ENCODE data around the gene TNS1.

Gene TNS1

GRCh38 chr2:217799563-217800432 lies 203.0 kb downstream of the TNS1 start:
- Histone ChIP-seq H3K4me1 (ENCODE audit: low read length) (no peaks in the 10 kb centered on the region), H3K36me3 (replicated peaks; ENCODE audit: insufficient read depth, low read length) (no peaks in the 10 kb centered on the region), H3K9ac (ENCODE audit: low read length) (no peak overlapping the region), H3K4me3 (ENCODE audit: low read length) (no peak overlapping the region), H3K9me3 (replicated peaks; ENCODE audit: insufficient read depth, low read length) (no peaks in the 10 kb centered on the region), H3K27me3 (replicated peaks; ENCODE audit: insufficient read depth, low read length) (no peaks in the 10 kb centered on the region), H3K9me2 (replicated peaks; ENCODE audit: insufficient read depth, low read length) (no peaks in the 10 kb centered on the region), H3K4me2 (ENCODE audit: low read depth, low read length) (no peak overlapping the region), H2AFZ (ENCODE audit: low read length) (no peak overlapping the region), H3K79me2 (ENCODE audit: low read length) (no peaks in the 10 kb centered on the region), H4K20me1 (ENCODE audit: insufficient read depth, low read length) (no peaks in the 10 kb centered on the region), H3K27ac (ENCODE audit: low read length) (no peak overlapping the region), H3F3A (ENCODE audit: insufficient read depth, low read length) (no peaks in the 10 kb centered on the region)
- no peak for DNase-seq
- TF ChIP-seq CTCF (IDR thresholded peaks at IDR 0.05; ENCODE audit: low read length) (no peak), EZH2phosphoT487 (IDR thresholded peaks at IDR 0.05; ENCODE audit: low read length) (no peak), EZH2 (optimal IDR thresholded peaks at IDR 0.05; ENCODE audit: low read depth, low read length) (no peak)

DNA sequence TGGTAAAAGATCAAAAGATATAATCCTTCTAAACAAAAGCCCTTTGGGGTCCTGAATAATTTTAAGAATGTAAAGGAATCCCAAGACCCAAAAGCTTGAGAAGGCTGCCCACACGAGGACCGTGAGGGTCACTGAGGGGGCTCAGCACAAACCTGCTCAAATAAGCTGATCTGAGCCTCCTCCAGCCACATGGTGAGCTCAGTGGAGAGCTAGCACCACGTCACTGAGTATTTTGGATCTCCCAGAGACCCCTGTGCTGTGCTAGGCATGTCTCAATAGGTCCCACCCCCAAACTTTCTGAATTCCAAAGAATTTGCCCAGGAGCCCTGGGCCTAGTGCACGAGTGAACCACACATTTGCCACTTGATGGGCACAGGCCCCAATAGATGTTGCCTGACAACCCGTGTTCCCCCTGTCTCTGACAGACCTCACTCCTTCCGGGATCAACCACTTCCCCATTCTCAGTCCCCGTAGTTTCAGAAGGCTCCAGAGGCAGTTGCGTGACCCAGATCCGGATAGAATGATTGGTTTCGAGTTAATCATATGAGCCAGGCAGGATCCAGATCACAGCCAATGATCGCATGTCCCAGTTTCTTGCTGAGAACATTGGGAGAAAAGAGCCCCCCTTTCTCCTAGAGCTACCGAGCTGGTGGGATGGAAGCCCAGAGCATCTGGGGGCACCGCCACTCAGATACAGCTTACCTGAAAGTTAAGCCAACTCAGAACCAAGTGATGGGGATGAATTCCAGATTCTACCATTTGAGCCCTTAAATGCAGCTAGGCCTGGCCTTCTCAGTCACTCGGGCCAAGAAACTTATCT lies 203.8 kb downstream of the TNS1 start:
- Histone ChIP-seq H3K4me2 (ENCODE audit: low read depth, low read length) (no peak overlapping the region), H2AFZ (ENCODE audit: low read length) (no peak overlapping the region)
- no peak for DNase-seq

DNA sequence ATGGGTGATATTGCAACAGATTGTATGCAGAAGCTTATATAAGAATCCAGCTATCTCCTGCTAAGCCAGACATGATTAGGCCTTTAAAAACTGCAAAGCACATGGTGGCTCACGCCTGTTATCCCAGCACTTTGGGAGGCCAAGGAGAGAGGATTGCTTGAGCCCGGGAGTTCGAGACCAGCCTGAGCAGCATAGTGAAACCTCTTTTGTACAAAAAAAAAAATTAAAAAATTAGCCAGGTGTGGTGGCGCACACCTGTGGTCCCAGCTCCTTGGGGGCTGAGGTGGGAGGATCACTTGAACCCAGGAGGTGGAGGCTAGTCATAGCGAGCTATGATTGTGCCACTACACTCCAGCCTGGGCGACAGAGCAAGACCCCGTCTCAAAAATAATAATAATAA lies 204.6 kb downstream of the TNS1 start:
- DNase-seq = no peak
- Histone ChIP-seq H3K27me3 (replicated peaks; ENCODE audit: insufficient read depth, low read length) (no peaks in the 10 kb centered on the region), H3K79me2 (ENCODE audit: low read length) (no peaks in the 10 kb centered on the region), H2AFZ (ENCODE audit: low read length) (no peak overlapping the region), H3K9me2 (replicated peaks; ENCODE audit: insufficient read depth, low read length) (no peaks in the 10 kb centered on the region), H3K27ac (ENCODE audit: low read length) (no peak overlapping the region), H4K20me1 (ENCODE audit: insufficient read depth, low read length) (no peaks in the 10 kb centered on the region), H3K9me3 (replicated peaks; ENCODE audit: insufficient read depth, low read length) (no peaks in the 10 kb centered on the region), H3K36me3 (replicated peaks; ENCODE audit: insufficient read depth, low read length) (no peaks in the 10 kb centered on the region), H3K4me1 (ENCODE audit: low read length) (no peaks in the 10 kb centered on the region), H3K4me2 (ENCODE audit: low read depth, low read length) (no peak overlapping the region), H3F3A (ENCODE audit: insufficient read depth, low read length) (no peaks in the 10 kb centered on the region), H3K9ac (ENCODE audit: low read length) (no peak overlapping the region), H3K4me3 (ENCODE audit: low read length) (no peak overlapping the region)
- TF ChIP-seq EZH2phosphoT487 (IDR thresholded peaks at IDR 0.05; ENCODE audit: low read length) (no peak), EZH2 (optimal IDR thresholded peaks at IDR 0.05; ENCODE audit: low read depth, low read length) (no peak), CTCF (IDR thresholded peaks at IDR 0.05; ENCODE audit: low read length) (no peak)

More for the DNA sequence above, 203.8 kb downstream of the TNS1 start:
- Histone ChIP-seq H3K27ac (ENCODE audit: low read length) (no peak overlapping the region), H3K79me2 (ENCODE audit: low read length) (no peaks in the 10 kb centered on the region), H3F3A (ENCODE audit: insufficient read depth, low read length) (no peaks in the 10 kb centered on the region), H3K4me1 (ENCODE audit: low read length) (no peaks in the 10 kb centered on the region), H3K9me3 (replicated peaks; ENCODE audit: insufficient read depth, low read length) (no peaks in the 10 kb centered on the region), H4K20me1 (ENCODE audit: insufficient read depth, low read length) (no peaks in the 10 kb centered on the region), H3K36me3 (replicated peaks; ENCODE audit: insufficient read depth, low read length) (no peaks in the 10 kb centered on the region), H3K9me2 (replicated peaks; ENCODE audit: insufficient read depth, low read length) (no peaks in the 10 kb centered on the region), H3K4me3 (ENCODE audit: low read length) (no peak overlapping the region), H3K9ac (ENCODE audit: low read length) (no peak overlapping the region), H3K27me3 (replicated peaks; ENCODE audit: insufficient read depth, low read length) (no peaks in the 10 kb centered on the region)
- TF ChIP-seq CTCF (IDR thresholded peaks at IDR 0.05; ENCODE audit: low read length) = no peak
- no peak for TF ChIP-seq EZH2 (optimal IDR thresholded peaks at IDR 0.05; ENCODE audit: low read depth, low read length)
- TF ChIP-seq EZH2phosphoT487 (IDR thresholded peaks at IDR 0.05; ENCODE audit: low read length) = no peak

All from MM.1S (cell line).